ENCODE data around the gene LIN37. TPM values are rescaled to one million over a fixed set of nuclear protein-coding genes. Genes with fewer than 3 reads are reported as not detected.
"Not testable (repeated sequence)": the region's sequence is repeated elsewhere in the genome, so short reads cannot be mapped to it uniquely, and the experiment has no call there.

Gene LIN37
- total RNA-seq, 4 donors from 2014 or later: 14.8 to 19.5 (median 16.6) TPM

DNA sequence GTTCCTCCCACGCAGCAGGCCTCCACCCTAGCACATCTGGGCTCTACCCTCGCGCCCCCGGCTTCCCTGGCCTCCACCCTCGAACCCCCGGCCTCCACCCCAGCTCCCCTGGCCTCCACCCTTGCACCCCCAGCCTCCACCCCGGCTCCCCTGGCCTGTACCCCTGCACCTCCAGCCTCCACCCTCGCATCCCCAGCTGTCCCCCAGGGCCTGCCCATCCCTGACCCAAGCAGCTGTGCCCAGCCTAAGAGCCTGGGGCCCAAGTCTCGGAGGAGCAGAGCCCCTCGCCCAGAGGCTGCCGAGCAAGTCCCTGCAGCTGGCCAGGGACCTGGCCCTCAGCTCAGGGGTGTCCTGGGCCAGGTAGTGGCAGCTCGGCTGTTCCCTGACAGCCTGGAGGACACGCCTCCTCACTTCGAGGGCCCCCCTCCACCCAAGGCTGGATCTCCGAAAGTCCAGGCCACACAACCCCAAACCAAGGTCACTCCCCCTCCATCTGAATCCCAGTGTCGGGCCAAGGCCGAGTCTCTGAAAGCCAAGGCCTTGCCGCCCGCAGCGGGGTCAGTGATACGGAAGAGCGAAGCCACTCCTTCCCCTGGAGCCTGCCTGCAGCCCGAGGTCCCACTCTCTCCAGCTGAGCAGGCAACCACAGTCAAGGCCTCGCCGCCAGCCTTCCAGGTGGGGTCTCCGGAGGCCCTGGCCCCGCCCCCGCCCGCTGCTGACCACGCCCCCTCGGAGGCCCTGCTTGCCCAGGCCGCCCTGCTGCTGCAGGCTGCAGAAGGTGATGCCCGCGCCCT lies 19.1 kb downstream of the LIN37 start:
- Histone ChIP-seq H3K36me3 (peaks cover 0 to 13% of the 10 kb centered on the region in 2 donors), H3K27ac (no peak overlapping the region)
- intact Hi-C loops (cut with DNase I; ENCODE audit: low total_unique reads): no loop called here

DNA sequence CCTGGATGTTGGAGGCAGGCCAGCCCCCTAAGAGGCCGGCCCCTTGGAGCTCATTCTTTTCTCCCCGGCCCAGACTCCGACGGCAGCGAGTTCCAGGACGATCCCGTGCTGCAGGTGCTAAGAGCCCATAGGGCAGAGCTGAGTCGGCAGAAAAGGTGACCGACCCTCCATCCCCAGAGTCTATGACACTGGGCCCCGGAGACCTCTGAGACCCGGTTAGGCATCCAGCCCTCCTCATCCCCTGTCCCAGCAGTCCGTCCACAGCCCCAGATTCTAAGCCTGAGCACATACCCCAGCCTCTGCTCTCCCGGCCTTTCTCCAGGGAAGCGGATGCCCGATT lies 19.7 kb downstream of the LIN37 start:
- Histone ChIP-seq H3K4me3 (no peak overlapping the region), H3K36me3 (peaks cover 0 to 13% of the 10 kb centered on the region in 2 donors), H3K4me1 (no peaks in the 10 kb centered on the region), H3K9me3 (no peaks in the 10 kb centered on the region), H3K27ac (no peak overlapping the region), H3K27me3 (no peaks in the 10 kb centered on the region)
- intact Hi-C loops (cut with DNase I; ENCODE audit: low total_unique reads): no loop called here
- TF ChIP-seq POLR2A (IDR thresholded peaks at IDR 0.05): no peak
- TF ChIP-seq, protein P1, sequence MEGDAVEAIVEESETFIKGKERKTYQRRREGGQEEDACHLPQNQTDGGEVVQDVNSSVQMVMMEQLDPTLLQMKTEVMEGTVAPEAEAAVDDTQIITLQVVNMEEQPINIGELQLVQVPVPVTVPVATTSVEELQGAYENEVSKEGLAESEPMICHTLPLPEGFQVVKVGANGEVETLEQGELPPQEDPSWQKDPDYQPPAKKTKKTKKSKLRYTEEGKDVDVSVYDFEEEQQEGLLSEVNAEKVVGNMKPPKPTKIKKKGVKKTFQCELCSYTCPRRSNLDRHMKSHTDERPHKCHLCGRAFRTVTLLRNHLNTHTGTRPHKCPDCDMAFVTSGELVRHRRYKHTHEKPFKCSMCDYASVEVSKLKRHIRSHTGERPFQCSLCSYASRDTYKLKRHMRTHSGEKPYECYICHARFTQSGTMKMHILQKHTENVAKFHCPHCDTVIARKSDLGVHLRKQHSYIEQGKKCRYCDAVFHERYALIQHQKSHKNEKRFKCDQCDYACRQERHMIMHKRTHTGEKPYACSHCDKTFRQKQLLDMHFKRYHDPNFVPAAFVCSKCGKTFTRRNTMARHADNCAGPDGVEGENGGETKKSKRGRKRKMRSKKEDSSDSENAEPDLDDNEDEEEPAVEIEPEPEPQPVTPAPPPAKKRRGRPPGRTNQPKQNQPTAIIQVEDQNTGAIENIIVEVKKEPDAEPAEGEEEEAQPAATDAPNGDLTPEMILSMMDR (IDR thresholded peaks at IDR 0.05 in 4 of 5, conservative IDR thresholded peaks at IDR 0.05 in 1 of 5): no peak
- in situ Hi-C loops (cut with MboI; ENCODE audit: low sequenced_read_pairs in 4 of 4): loop anchor here in 1 of 4 donors (25.0 kb wide), 1 partner anchor 369 kb away; the partner anchor contains the start of gene CAPNS1
- ATAC-seq: no peak
- DNase-seq: no peak

More for the DNA sequence above, 19.1 kb downstream of the LIN37 start:
- in situ Hi-C loops (cut with MboI; ENCODE audit: low sequenced_read_pairs in 4 of 4): loop anchor here in 1 of 4 donors (25.0 kb wide), 1 partner anchor 370 kb away; the partner anchor contains the start of gene CAPNS1
- ATAC-seq: no peak
- H3K4me3 ChIP-seq: no peak overlapping the region
- H3K4me1 ChIP-seq: no peaks in the 10 kb centered on the region
- no peaks in the 10 kb centered on the region for H3K9me3 ChIP-seq
- DNase-seq: no peak
- TF ChIP-seq POLR2A (IDR thresholded peaks at IDR 0.05): no peak
- TF ChIP-seq, protein P1 (IDR thresholded peaks at IDR 0.05 in 4 of 5, conservative IDR thresholded peaks at IDR 0.05 in 1 of 5): no peak
- H3K27me3 ChIP-seq: no peaks in the 10 kb centered on the region

DNA sequence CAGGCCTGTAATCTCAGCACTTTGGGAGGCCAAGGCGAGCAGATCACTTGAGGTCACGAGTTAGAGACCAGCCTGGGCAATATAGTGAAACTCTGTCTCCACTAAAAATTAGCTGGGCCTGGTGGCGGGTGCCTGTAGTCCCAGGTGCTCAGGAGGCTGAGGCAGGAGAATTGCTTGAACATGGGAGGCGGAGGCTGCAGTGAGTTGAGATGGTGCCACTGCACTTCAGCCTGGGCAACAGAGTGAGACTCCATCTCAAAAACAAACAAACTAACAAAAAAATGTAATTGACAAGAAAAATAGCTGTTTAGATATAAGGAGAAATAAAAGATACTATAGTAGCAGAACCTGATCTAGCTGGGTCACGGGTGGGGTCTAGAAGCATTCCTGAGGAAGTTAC lies 24.0 kb downstream of the LIN37 start:
- H3K9me3 ChIP-seq, H3K27ac ChIP-seq, ATAC-seq, H3K4me1 ChIP-seq, H3K27me3 ChIP-seq, H3K36me3 ChIP-seq, H3K4me3 ChIP-seq, DNase-seq: not testable (repeated sequence)
- in situ Hi-C loops (cut with MboI; ENCODE audit: low sequenced_read_pairs in 4 of 4): loop anchor here in 1 of 4 donors (25.0 kb wide), 1 partner anchor 365 kb away; the partner anchor contains the start of gene CAPNS1
- intact Hi-C loops (cut with DNase I; ENCODE audit: low total_unique reads): loop anchor here (10.0 kb wide), 1 partner anchor 222 kb away; the partner anchor contains the start of gene SDHAF1

DNA sequence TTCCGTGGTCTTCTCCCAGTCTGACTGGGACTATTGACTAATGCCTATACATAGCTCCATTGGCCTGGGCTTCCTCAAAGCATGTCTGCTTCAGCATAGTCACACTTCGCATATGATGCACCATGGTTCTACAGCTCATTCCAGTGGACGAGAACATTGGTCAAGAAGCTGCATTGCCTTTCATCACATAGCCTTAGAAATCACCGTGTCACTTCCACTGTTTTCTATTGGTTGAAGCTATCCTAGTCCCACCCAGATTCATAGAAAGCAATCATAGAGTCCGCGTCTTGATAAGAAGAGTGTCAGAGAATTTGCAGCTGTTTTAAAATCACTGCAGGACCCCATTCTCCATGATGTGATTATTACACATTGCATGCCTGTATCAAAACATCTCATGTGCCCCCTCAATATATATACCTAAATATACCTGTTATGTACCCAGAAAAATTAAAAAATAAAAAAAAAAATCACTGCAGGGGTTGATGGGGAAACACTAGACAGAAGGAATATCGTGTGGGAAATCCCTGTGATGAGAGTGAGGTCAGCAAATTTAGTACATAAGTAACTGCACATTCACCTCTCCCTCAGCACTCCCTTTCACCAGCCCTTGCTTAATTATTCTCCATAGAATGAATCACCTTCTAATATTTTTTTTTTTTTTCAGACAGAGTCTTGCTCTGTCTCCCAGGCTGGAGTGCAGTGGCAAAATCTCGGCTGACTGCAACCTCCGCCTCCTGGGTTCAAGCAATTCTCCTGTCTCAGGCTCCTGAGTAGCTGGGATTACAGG lies 24.8 kb downstream of the LIN37 start:
- no peak overlapping the region for H3K27ac ChIP-seq
- ATAC-seq (no peak), DNase-seq (no peak)
- H3K36me3 ChIP-seq: no peaks in the 10 kb centered on the region
- intact Hi-C loops (cut with DNase I; ENCODE audit: low total_unique reads) (loop anchor here (10.0 kb wide), 1 partner anchor 222 kb away; the partner anchor contains the start of gene SDHAF1), in situ Hi-C loops (cut with MboI; ENCODE audit: low sequenced_read_pairs in 4 of 4) (loop anchor here in 1 of 4 donors (25.0 kb wide), 1 partner anchor 364 kb away; the partner anchor contains the start of gene CAPNS1)
- peaks cover 4 to 5% of the 10 kb centered on the region in 2 donors for H3K4me1 ChIP-seq
- H3K9me3 ChIP-seq: no peaks in the 10 kb centered on the region
- TF ChIP-seq, protein P1 (IDR thresholded peaks at IDR 0.05 in 4 of 5, conservative IDR thresholded peaks at IDR 0.05 in 1 of 5): no peak
- no peak for TF ChIP-seq POLR2A (IDR thresholded peaks at IDR 0.05)
- H3K27me3 ChIP-seq: no peaks in the 10 kb centered on the region
- H3K4me3 ChIP-seq: no peak overlapping the region
